ENCODE results near the gene DNAJC6.

DNAJC6 gene

DNA sequence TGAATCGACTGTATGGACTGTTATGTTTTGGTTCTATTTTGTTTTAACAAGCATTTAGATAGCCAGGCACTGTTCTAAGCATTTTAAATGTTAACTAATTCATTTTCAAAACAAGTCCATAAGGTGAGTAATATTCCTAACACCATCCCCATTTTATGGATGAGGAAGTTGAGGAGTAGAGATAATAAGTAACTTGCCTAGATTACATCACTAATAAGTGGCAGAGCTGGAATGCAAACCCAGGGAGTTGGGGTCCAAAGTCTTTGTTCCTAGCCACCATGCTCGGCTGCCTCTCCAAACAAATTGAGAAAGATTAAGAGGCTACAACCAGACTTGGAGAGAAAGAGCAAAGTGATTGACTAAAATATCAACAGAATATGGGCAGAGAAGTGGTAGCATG is 98.5 kb downstream of the DNAJC6 start:
- no peak for DNase-seq

DNA sequence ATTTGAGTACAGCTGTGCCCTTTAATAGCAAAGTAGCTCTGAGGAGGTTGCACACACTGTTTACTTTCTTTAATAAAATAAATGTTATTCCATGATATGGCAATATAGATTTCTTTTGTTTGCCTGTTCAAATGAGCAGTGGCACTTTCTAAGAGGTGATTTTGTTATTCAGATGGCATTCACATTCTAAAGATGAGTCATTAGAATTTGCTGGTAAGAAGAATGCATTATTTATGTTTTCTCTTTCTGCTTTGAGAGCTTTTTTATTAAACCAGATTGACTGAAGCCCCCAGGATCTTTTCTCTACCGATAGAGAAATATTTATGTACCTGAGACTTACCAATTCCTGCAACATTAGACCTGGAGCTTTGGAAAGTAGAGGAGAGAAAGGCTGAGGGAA is 100.0 kb downstream of the DNAJC6 start:
- DNase-seq, result no peak

DNA sequence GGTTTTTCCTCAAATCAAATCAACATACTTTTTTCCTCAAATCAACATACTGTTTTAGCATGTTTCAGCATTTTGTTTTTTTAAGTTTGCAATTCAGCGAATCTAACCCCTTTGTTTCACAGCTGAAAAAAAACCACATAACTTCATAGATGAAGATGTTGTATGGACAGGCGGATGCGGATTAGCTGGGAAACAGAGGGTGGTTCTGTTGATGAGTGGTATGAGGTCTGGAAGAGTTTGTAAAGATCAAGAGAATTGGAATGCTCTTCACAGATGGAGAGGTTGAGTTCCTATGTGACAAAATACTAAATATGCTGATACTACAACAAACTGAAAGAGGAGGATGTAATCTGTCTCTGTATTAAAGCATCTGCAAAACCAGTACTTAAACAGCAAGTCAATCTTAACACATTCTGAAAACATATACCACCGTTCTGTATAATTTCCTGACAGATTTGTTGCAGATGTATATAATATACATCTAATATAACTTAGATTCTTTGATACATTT is 100.5 kb downstream of the DNAJC6 start:
- no peak for DNase-seq

DNA sequence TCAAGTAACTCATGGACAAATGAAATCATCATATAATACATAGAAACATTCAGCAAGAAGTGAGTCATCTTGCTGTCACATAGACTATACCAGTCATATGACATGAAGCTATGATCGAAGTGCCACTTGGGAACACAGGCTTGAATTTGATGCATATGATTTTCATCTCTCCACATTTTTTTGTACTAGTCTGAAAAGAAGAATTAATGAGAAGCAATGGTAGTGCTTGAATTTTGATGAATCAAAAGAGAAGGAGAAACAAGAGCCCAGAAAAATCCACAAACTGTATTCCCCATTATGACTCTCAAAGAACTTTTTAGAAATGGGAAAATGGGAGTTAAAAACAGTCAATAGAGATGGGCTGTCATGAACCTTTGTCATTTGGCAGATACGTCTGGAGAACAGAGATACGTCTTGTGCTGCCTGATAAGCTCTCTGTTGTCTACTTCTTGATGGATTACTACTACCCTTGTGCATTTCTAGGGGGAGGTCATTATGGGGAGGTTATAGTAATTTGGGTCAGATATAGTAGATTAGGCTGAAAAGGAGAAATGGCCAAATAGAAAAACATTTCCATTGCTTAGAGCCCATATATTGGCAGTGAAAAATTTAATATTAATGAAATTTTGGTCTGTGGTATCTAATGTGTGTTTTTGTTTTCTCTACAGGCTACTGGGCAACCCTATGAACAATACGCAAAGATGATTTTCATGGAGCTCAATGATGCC is 103.1 kb downstream of the DNAJC6 start:
- no peak for DNase-seq

DNA sequence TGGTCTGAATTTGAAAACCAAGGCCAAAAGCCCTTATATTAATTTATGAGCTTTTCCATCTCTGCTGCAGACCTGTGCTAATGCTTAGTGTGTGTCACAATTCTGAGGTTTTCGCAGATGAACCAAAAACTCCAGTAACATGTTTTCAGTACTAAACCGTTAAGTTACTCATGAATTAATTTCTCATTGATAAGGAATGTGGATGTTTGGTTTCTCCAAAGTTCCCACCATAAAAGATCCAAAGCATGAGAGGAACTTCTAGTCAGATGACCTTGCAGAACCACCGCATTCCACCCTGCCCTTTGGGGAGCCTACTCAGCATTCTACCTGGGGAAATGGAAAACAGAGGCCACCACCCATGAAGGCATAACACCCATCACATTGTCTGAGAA is 103.6 kb downstream of the DNAJC6 start:
- no peak for DNase-seq

DNA sequence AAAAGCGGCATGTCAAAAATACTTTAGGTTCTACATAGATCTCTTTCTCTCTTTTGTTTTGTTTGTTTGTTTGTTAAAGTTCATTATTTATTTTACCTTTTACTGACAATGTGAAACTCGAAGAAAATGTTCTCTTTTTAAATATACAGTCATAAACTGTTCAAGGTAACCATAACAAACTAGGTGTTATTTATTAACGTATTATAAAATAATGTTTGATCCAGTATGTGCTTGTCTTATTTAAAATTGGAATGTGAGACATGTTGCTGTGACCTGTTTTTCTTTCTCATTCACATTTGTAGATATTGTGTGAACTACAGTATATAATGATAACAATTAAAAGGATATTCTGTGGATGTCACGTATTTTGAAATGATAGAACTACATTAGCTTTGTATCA is 105.2 kb downstream of the DNAJC6 start:
- no peak for DNase-seq

DNA sequence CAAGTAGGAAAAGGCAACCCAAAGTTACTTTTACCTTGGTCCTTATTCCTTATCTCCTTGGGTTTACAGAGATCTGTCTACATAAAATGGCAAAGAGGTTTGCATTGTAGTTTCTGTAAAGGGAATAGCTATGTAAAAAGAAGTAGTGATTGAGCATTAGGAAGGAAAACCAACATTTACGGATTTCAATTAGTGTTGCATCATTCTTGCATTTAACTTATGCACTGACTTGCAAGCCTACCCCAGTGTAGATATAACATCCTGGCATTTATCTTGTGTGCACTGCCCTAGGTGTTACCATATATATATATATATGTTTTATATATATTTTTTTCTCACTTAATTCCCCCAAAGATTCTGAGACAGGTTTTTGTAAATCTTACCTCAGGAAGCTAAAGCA is 107.4 kb downstream of the DNAJC6 start:
- no peak for DNase-seq

DNA sequence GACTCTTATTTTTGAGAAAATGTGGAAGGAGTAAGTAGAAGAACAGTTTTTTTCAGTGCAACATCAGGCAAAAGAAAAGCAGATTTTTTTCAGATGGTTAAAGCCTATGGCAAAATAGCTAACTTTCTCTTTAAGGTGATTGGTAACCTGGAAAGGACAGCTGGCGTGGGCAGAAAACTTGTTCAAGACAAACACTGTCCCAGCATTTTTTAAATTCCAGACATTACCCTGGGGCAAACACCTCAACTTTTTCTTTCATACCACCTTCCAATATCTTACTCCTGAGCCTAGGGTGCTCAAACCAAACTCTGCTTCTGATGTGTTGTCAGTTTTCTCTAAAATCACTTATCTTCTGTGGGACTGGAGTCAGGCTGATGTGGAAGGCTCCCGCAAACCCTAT is 108.4 kb downstream of the DNAJC6 start:
- no peak for DNase-seq

DNA sequence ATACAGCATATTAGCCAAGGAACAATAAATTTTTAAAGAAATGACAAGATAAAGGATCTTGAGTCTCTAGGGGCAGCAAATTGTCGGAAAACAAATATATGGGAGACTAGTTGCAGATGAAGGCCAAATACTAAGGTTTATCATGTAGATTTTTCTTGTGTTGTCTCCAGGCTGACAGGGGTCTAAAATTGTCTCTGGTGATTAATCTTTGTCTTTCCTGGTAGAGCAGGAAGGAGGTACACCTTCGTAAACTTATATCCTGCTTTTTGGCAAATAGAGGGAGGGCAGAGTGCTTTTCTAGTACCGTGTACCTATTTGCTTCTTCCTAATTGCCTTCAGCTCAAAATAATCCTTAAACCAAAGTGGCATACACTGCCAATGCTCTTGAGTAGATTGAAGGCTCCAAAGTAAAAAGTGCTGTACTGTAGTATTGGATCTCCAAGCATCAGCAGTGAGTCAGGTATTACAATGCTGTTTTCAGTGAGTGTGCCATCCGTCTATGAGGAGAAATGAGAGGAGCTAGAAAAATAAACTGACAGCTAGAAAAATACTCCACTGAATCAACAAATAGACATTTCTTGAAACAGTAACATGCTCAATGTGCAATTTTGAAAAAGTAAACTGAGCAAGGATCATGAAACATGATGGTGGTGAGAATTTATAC is 109.3 kb downstream of the DNAJC6 start:
- no peak for DNase-seq

DNA sequence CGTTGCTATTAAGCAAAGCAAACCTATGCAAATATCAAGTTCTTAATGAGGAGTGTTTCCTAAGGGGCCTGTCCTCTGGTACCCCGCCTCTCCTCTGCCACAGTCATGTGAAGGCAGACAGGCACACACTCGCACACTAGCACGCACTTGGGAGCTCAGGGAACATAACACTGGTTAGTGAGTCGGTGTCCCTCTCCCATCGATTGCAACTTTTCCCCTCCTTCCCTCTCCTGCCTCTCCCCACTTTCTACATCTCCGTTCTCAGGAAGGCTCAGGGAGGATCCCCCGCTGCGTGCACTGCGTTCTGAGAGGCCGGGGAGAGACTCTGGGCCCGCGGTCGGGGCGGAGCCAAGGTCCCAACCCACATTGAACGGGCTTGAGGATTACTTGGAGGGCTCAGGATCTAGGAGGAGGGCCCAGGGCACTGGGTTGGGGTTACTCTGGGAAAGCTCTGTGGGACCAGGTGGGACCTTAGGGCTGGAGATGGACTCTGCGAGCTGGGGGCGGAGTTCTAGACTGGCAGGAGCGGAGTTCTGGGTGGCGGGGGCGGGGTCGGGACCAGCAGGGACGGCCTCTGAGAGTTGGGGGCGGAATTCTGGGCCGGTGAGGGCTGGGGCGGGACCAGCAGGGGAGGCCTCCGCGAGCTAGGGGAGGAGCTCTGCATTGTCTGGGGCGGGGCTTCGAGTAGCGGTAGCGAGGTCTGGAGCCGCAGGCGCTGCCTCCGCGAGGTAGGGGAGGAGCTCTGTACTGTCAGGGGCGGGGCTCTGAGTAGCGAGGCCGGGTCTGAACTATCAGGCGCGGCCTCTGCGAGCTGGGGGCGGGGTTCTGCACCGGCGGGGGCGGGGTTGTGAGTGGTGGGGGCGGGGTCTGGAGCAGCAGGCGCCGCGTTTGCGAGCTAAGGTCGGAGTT is 110.6 kb downstream of the DNAJC6 start:
- peak; percentile 94 for DNase-seq

DNA sequence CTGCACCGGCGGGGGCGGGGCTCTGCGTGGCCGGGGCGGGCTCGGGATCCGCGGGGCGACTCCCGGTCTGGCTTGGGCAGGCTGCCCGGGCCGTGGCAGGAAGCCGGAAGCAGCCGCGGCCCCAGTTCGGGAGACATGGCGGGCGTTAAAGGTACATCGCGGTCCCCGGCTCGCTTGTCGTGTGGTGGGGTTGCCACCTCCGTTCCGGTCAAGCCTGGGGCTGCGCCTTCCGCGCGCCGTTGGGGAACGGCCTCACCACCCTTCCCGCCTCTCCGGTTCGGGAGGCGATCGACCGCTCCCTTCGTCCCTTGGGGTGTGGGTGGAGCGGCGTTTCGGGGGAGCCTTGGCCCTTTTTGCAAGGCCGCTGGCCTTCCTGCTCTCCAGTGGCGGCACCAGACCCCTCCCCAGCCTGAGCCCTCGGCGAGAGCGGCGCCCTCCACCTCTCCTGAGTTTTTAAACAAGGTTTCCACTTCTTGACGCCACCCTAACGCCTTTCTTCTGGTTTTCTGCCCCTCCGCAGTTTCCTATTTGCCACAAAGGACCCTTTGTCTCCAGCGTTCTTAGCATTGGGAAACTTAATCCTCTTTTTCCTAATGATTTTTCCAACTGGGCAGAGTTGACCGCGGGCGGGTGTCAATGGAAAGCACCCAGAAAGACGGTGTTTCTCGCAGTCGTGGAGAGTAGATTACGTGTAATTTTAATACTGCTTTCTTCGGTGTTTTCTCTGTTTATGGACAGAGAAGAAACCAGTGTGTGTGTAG is 111.4 kb downstream of the DNAJC6 start, which contains the start of the genes LEPR and LEPROT:
LEPR (plus strand) TSS at position 79 of the 761 bp plus-strand sequence. CDS start 144,898 bp downstream, outside the sequence.
LEPROT (plus strand) TSS at position 79 of the 761 bp plus-strand sequence; CDS start at position 136, 57 bp downstream.
- peak; percentile 96 for DNase-seq

DNA sequence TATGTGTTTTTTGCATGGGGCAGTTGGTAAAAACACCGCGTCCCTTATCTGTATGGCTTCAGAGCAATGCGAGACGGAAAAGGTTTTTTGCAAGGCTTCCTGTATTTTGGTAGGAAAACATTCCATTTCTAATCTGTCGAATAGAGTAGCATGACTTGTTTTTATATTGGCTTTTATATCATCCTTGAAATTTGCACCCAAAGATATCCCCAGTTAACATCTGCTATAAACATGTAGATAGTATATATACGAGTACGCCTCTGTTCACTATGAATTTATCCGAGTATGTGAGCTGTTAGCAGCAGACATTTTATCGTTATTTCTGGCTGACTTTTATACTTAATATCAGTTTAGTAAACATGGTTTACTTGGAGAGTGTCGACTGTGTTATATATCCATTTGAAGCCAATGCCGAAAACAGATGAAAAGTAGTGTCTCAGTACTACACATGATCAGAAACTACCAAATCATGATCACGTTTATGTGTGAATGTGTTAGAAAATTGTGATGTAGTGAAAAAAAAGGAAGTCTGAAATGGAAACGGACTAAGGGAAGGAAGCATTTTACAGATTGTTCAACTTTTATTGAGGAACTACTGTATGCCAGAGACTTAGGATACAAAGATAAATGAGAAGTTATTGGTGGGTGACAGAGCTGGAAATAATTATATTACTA is 112.1 kb downstream of the DNAJC6 start:
- no peak for DNase-seq

DNA sequence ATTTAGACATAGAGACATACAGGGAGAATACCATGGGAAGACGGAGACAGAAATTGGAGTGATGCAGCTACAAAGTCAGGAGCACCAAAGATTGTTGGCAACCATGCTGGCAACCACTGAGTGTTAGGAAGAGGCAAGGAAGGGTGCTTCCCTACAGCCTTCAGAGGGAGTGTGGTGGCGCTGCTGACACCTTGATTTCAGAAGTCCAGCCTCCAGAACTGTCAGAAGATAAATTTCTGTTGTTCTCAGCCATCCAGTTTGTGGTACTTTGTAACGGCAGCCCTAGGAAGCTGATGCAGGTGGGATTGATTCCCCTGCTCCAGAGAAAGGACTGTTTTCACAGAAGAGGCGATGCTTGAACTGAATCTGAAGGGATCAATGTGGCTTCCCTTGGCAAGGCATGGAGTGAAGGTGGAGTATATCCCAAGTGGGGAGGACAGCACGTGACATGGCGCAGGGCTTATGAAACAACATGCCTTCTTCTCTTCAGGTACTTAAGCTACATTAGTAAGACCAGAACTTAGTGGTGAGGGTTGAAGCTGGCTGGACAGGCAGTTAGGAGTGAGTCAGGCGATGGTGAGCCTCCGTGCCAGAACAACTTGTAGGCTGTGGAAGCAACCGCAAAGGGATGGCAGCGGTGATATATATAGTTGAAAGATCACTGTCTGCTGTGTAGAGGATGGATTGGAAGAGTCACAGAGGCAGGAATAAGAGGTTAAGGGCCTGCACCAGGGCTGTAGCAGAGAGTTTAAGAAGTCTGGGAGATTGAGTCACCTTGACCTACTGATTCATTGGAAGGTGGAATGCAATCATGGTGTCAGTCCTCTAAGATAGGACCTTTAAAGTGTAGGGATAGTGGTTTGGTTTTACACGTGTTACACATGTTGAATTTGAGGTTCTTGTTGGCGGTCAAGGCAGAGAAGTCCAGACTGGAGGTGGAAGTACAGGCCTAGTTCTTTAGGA is 113.2 kb downstream of the DNAJC6 start:
- DNase-seq, result no peak

DNA sequence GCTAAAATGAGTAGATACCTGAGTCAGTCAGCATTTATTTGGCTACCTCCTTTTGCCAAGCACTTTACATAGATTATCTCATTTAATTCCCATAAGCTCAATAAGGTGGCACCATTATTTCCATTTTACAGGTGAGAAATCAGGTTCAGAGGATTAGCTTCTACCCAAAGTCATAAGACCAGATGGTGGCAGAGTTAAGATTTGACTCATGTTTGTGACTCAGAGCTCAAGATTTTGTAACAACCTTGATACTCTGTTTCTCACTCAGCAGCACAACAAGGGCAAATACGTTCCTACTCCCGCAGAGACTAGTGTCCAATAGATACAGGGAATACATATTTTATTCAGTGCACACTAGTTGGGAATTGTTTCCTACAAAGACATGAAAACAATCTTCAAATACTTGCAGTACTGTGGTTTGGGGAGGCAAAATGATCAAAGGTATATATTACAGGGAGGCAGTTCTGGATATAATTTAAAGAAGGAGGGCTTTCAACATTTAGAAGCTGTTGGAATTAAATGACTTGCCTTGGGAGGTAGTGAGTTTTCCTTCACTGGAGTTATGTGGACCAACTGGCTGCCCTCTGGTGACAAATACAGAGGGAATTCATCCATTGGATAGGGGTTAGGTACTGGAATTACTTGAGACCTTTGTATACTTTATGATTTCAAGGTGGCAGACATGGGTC is 114.7 kb downstream of the DNAJC6 start:
- no peak for DNase-seq

DNA sequence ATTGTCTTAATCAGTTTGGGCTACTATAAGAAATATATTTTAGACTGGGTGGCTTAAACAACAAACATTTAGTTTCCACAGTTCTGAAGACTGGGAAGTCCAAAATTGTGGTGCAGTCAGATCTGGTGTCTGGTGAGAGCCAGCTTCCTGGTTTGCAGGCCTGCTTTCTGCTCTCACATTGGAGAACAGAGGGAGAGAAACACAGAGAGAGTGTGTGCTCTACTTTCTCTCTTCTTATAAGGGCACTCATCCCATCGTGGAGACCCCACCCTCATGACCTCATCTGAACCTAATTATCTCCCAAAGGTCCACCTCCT is 115.2 kb downstream of the DNAJC6 start:
- DNase-seq, result no peak

DNA sequence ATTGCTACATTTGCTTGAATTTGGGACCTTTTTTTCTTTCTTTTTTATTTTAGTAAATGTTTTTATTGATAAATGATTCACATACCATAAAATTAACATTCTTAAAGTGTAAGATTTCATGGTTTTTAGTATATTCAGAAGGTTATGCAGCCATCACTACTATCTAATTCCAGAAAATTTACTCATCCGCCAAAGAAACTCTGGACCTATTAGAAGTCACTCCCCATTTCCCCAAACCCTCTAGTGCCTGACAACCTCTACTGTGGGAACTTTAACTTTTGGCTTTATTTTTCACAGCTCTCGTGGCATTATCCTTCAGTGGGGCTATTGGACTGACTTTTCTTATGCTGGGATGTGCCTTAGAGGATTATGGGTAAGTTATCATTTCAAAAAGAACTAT is 115.7 kb downstream of the DNAJC6 start:
- no peak for DNase-seq

DNA sequence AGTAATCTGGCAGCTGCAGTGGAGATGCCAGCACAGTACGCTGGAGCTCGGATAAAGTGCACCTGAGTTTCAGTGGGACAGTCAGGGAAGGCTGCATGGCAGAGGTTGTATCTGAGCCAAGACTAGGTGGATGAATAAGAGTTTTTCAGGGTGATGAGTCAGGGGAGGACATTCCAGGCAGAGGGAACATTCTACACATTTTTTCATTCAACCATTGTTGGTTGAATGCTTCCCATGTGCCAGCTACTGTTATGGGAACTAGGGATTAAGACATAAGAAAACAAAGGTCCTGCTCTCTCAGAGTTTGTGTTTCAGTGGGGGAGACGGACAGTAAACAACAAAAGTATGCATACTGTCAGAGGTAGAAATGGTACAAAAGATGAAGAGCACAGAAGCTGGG is 116.4 kb downstream of the DNAJC6 start:
- DNase-seq, result no peak

DNA sequence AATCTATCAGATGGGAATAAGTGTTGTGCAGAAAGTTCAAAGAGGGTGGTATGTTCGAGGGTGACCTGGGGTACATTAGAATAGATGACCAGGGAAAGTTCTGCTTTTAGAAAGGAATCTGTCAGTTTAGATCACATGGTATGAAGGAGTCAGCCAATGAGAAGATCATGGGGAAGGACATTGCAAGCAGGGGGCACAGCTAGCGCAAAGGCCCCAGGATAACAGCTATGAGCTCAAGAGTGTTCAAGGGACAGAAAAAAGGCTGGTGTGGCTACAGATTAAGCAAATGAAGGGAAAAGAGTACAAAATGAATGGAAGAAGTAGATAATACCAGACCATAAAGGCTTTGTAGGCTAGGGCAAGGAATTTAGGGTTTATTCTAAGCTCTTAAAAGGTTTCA is 119.7 kb downstream of the DNAJC6 start:
- no peak for DNase-seq

DNA sequence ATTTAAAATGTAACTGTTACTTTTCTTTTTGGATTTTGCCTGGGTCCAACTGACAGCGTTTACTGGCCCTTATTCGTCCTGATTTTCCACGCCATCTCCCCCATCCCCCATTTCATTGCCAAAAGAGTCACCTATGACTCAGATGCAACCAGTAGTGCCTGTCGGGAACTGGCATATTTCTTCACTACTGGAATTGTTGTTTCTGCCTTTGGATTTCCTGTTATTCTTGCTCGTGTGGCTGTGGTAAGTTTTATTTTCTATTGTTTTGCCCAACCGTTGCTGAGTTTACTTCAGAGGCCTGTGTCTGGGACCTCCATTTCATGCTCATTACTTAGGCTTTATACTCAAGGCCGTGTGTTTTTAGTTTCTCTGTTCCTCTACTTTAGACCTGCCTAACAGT is 120.5 kb downstream of the DNAJC6 start:
- DNase-seq, result no peak
